Adrenal gland (tissue), 12 donors: Measurements from ENCODE around the gene COL9A2. TPM values are rescaled to one million over a fixed set of nuclear protein-coding genes. Genes with fewer than 3 reads are reported as not detected.
A peak's percentile ranks its signal among the peaks of the same experiment; 100 is the strongest.

Experiments
- DNase-seq, 7 donors: peaks; one replicate each; pipeline ENCODE4 v3.0.0-alpha.2; 2019 to 2020
- H3K27ac ChIP-seq, 5 donors: fragments of 200-600 bp; sonication (generic) in 4 of 5; 1 replicate in 3 of 5; 2 replicates in 2 of 5; pipeline versions ENCODE4 v1.5.1 to v1.8.0; 2016 to 2020; ENCODE audit warnings: mild to moderate bottlenecking in 1 of 5
- H3K27me3 ChIP-seq: fragments of 200-600 bp; 2 replicates; pipeline ENCODE4 v1.8.0; 2021
- H3K36me3 ChIP-seq, 2 donors: fragments of 200-600 bp; replicated peaks in 1 of 2; 1 replicate in 1 of 2; 2 replicates in 1 of 2; pipeline versions ENCODE4 v1.5.1 to v1.8.0; 2018 to 2022
- H3K4me1 ChIP-seq, 2 donors: fragments of 200-600 bp; replicated peaks in 1 of 2; 1 replicate in 1 of 2; 2 replicates in 1 of 2; pipeline versions ENCODE4 v1.5.1 to v1.8.0; 2018 to 2021
- H3K4me3 ChIP-seq, 4 donors: fragments of 200-600 bp; sonication (generic) in 3 of 4; one replicate each; pipeline ENCODE4 v1.5.1; 2016 to 2018
- H3K9me3 ChIP-seq, 3 donors: fragments of 200-600 bp; sonication (generic) in 1 of 3; replicated peaks in 1 of 3; 1 replicate in 2 of 3; 2 replicates in 1 of 3; pipeline versions ENCODE4 v1.5.1 to v1.8.0; 2016 to 2021
- CTCF ChIP-seq, 6 experiments: fragments of 450-650 bp in 4 of 6; fragments of 200-600 bp in 2 of 6; sonication (generic) in 1 of 6; IDR thresholded peaks; 1 replicate in 5 of 6; 2 replicates in 1 of 6; pipeline versions ENCODE4 v1.5.1 to v1.8.0; 2016 to 2021; ENCODE audit warnings: antibody characterized with exemption in 6 of 6, mild to moderate bottlenecking in 2 of 6, moderate library complexity in 1 of 6
- POLR2A ChIP-seq, 2 donors: fragments of 450-650 bp; IDR thresholded peaks; one replicate each; pipeline ENCODE4 v1.6.1; 2017; ENCODE audit warnings: antibody characterized with exemption in 2 of 2, mild to moderate bottlenecking in 2 of 2, moderate library complexity in 1 of 2
- WGBS, 4 donors: extraction: QIAGEN DNeasy Blood & Tissue Kit in 2 of 4; methylation state at CpG; one replicate each; pipeline versions ENCODE4 v1.1.5 to v1.1.7; 2013 to 2017; 5-methylcytosine and 5-hydroxymethylcytosine counted together
- intact Hi-C, 2 donors: fragments of 100-400 bp; cut with DNase I; formaldehyde crosslinking; loops; one replicate each; pipeline versions ENCODE4 v1.14.1 to v1.15.0; 2022 to 2023
- polyA plus RNA-seq, 3 donors: library from polyadenylated mRNA; stranded (reverse); fragments of 200-250 nt in 2 of 3; fragments of 350-450 nt in 1 of 3; fragmentation: Illumina TruSeq in 1 of 3; extraction: RNeasy Lipid Tissue Mini Kit (QIAGEN cat#74804) in 1 of 3; gene quantifications; one replicate each; pipeline ENCODE4 v1.2.3, GENCODE V29; 2013 to 2014
- total RNA-seq, 9 donors: library from RNA; depleted of rRNA in 4 of 9; stranded (reverse); fragments of >200 nt in 4 of 9; fragments of 120-200 nt in 1 of 9; fragmentation: NEBNext Ultra II Directional in 1 of 9; extraction: Animal tissue kit (Norgen Biotek cat#: 25700) in 1 of 9; gene quantifications; one replicate each; pipeline versions ENCODE4 v1.1.0 to v1.2.4, GENCODE V29; 2013 to 2023
- donor health status: healthy with polysubstance abuse.
- donor health status: Bipolar disorder and iron deficiency.
- donor health status: DM: yes; HTN: yes; CAD: no.
- donor health status: DM: no; HTN: no; CAD: no.
- donor health status: DM: no; HTN: no; CAD: no.
- donor health status: DM: yes; HTN: yes; CAD: no.

Gene COL9A2
- total and polyA plus RNA-seq, 12 donors, result 0.35 to 40.3 (median 5.8) TPM

- no peak for TF ChIP-seq CTCF (IDR thresholded peaks at IDR 0.05)
- no peak for TF ChIP-seq POLR2A (IDR thresholded peaks at IDR 0.05)
- no peak overlapping the region for H3K4me3 ChIP-seq
- no peaks in the 10 kb centered on the region for H3K9me3 ChIP-seq
- no peak overlapping the region for H3K27ac ChIP-seq
- H3K4me1 ChIP-seq, result no peaks in the 10 kb centered on the region
- no peaks in the 10 kb centered on the region for H3K27me3 ChIP-seq
- 86 to 95% (median 93%) methylated on average over 7 to 13 of the region's 13 CpGs for WGBS, 4 donors
- intact Hi-C loops, result no loop called here
- no peaks in the 10 kb centered on the region for H3K36me3 ChIP-seq
- peak in 1 of 7 donors; percentile 15 for DNase-seq
These were observed 14.6 kb downstream of the COL9A2 start for GRCh38 chr1:40302475-40302874.

DNA sequence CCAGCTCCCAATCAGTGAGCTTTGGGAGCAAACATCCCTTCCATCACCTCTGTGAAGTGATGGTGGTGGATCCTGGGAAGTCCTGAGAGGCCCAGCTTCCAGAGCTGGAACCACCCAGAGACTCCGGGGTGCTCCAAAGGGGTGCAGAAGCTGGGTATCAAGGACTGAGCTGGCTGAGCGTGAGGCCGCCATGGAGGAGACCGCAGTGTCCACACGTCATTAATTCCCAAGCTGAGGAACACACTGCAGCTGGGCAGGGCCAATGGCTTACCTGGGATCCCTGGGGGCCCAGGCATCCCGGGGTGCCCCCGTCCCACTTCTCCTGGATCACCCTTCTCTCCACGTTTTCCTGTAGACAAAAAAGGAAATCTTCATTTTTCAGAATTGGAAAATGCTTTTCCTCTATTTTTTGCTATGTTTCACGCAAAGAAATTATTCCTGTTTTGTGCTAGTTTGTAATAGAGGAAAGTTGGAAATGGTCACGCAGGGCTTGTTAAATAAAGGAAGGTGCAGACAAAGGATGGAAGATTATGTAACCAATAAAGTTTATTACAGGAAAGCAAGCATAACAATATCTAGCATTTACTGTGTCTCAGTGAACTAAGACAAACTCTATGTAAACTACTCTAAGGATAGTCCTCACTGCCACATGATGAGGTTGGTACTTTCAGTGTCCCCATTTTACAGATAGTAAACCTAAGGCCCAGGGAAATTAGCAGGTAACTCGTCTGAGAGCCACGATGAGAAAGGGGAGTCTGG lies 15.4 kb downstream of the COL9A2 start:
- intact Hi-C loops, result no loop called here
- no peaks in the 10 kb centered on the region for H3K27me3 ChIP-seq
- H3K9me3 ChIP-seq, result no peaks in the 10 kb centered on the region
- 82 to 93% (median 92%) methylated on average over 8 to 12 of the region's 12 CpGs for WGBS, 4 donors
- no peak overlapping the region for H3K27ac ChIP-seq
- no peaks in the 10 kb centered on the region for H3K4me1 ChIP-seq
- no peak for TF ChIP-seq CTCF (IDR thresholded peaks at IDR 0.05)
- TF ChIP-seq POLR2A (IDR thresholded peaks at IDR 0.05), result no peak
- DNase-seq, result peak in 1 of 7 donors; percentile 29
- no peaks in the 10 kb centered on the region for H3K36me3 ChIP-seq
- no peak overlapping the region for H3K4me3 ChIP-seq

DNA sequence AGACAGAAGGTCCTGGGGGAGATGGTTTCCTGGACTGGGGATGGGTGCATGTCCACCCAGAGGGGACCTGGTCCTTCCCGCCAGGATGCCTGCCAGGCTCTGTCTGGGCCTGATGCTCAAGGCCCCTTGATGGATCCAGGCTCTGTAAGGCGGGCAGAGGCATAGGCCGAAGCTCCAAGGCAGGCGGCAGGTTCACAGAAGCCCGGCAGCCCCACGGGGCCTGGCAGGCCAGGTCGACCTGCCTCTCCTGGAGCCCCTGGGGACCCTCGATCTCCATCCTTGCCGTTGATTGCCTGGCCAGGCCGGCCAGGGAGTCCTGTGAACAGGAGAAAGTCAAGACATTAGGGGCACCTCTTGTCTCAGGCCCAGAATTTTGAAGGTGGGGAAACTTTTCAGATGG lies 16.0 kb downstream of the COL9A2 start:
- WGBS, 4 donors, result 88 to 96% (median 94%) methylated on average over 10 of the region's 10 CpGs
- intact Hi-C loops, result no loop called here
- TF ChIP-seq POLR2A (IDR thresholded peaks at IDR 0.05) (no peak), CTCF (IDR thresholded peaks at IDR 0.05) (no peak)

GRCh38 chr1:40300651-40301050 lies 16.4 kb downstream of the COL9A2 start:
- 88 to 94% (median 93%) methylated on average over 9 of the region's 9 CpGs for WGBS, 4 donors
- Histone ChIP-seq H3K4me3 (no peak overlapping the region), H3K27ac (no peak overlapping the region), H3K4me1 (no peaks in the 10 kb centered on the region), H3K9me3 (no peaks in the 10 kb centered on the region), H3K36me3 (no peaks in the 10 kb centered on the region), H3K27me3 (no peaks in the 10 kb centered on the region)
- DNase-seq, result peak in 1 of 7 donors; percentile 14
- intact Hi-C loops, result no loop called here
- TF ChIP-seq CTCF (IDR thresholded peaks at IDR 0.05), result no peak
- TF ChIP-seq POLR2A (IDR thresholded peaks at IDR 0.05), result no peak

More for the DNA sequence above, 16.0 kb downstream of the COL9A2 start:
- Histone ChIP-seq H3K4me1 (no peaks in the 10 kb centered on the region), H3K27ac (no peak overlapping the region), H3K27me3 (no peaks in the 10 kb centered on the region), H3K4me3 (no peak overlapping the region), H3K36me3 (no peaks in the 10 kb centered on the region), H3K9me3 (no peaks in the 10 kb centered on the region)
- DNase-seq, result peak in 1 of 7 donors; percentile 29
